Gastrocnemius medialis (tissue), 4 donors: ENCODE results near the gene HSPG2. TPM values are rescaled to one million over a fixed set of nuclear protein-coding genes. Genes with fewer than 3 reads are reported as not detected.
A peak's percentile ranks its signal among the peaks of the same experiment; 100 is the strongest.

Experiments
- ATAC-seq, 2 donors: fragments of 150-250 bp; one replicate each; pipeline ENCODE4 v1.9.1; 2016
- DNase-seq, 2 donors: peaks; one replicate each; pipeline ENCODE4 v3.0.0-alpha.2; 2019
- H3K27ac ChIP-seq, 4 donors: fragments of 200-600 bp; sonication (generic); 1 replicate in 1 of 4; 2 replicates in 3 of 4; pipeline ENCODE4 v1.5.1; 2016 to 2018; ENCODE audit warnings: mild to moderate bottlenecking in 2 of 4, moderate library complexity in 1 of 4
- H3K27me3 ChIP-seq, 3 donors: fragments of 200-600 bp; sonication (generic) in 2 of 3; 1 replicate in 1 of 3; 2 replicates in 2 of 3; pipeline versions ENCODE4 v1.5.1 to v1.6.0; 2016 to 2019; ENCODE audit warnings: mild to moderate bottlenecking in 1 of 3, moderate library complexity in 1 of 3
- H3K36me3 ChIP-seq, 2 donors: fragments of 200-600 bp; sonication (generic) in 1 of 2; one replicate each; pipeline ENCODE4 v1.5.1; 2017 to 2018
- H3K4me1 ChIP-seq, 2 donors: fragments of 200-600 bp; sonication (generic) in 1 of 2; one replicate each; pipeline ENCODE4 v1.5.1; 2016 to 2017; ENCODE audit warnings: mild to moderate bottlenecking in 2 of 2
- H3K4me3 ChIP-seq, 4 donors: fragments of 200-600 bp; sonication (generic) in 3 of 4; 1 replicate in 1 of 4; 2 replicates in 3 of 4; pipeline ENCODE4 v1.5.1; 2016 to 2019; ENCODE audit warnings: mild to moderate bottlenecking in 2 of 4
- H3K9me3 ChIP-seq, 3 donors: fragments of 200-600 bp; sonication (generic) in 2 of 3; 1 replicate in 1 of 3; 2 replicates in 2 of 3; pipeline ENCODE4 v1.5.1; 2016 to 2019
- POLR2A ChIP-seq, 2 donors: fragments of 450-650 bp; IDR thresholded peaks; one replicate each; pipeline ENCODE4 v1.6.1; 2017; ENCODE audit warnings: antibody characterized with exemption in 2 of 2, mild to moderate bottlenecking in 2 of 2, moderate library complexity in 2 of 2
- in situ Hi-C, 4 donors: fragments of 200-750 bp; cut with MboI; loops; one replicate each; pipeline versions ENCODE4 v1.15.0 to v1.8.0; 2017; ENCODE audit warnings: low sequenced_read_pairs in 4 of 4
- intact Hi-C: fragments of 100-400 bp; cut with DNase I; formaldehyde crosslinking; loops from one replicate; pipeline ENCODE4 v1.15.1; 2023; ENCODE audit warnings: low total_unique reads
- total RNA-seq, 4 donors: library from RNA; depleted of rRNA; stranded (reverse); fragments of >200 nt; gene quantifications; one replicate each; pipeline versions ENCODE4 v1.1.0 to v1.2.3, GENCODE V29; 2016
- TF ChIP-seq, protein P1 (sequence below), 5 experiments: fragments of 450-650 bp in 3 of 5; fragments of 200-600 bp in 2 of 5; sonication (generic) in 2 of 5; IDR thresholded peaks in 4 of 5; conservative IDR thresholded peaks in 1 of 5; 1 replicate in 4 of 5; 2 replicates in 1 of 5; pipeline ENCODE4 v1.5.1; 2016 to 2019; ENCODE audit warnings: antibody characterized with exemption in 5 of 5, mild to moderate bottlenecking in 3 of 5, moderate library complexity in 3 of 5

The HSPG2 gene
- total RNA-seq, 4 donors from 2014 or later = 68.9 to 108 (median 83.5) TPM

DNA sequence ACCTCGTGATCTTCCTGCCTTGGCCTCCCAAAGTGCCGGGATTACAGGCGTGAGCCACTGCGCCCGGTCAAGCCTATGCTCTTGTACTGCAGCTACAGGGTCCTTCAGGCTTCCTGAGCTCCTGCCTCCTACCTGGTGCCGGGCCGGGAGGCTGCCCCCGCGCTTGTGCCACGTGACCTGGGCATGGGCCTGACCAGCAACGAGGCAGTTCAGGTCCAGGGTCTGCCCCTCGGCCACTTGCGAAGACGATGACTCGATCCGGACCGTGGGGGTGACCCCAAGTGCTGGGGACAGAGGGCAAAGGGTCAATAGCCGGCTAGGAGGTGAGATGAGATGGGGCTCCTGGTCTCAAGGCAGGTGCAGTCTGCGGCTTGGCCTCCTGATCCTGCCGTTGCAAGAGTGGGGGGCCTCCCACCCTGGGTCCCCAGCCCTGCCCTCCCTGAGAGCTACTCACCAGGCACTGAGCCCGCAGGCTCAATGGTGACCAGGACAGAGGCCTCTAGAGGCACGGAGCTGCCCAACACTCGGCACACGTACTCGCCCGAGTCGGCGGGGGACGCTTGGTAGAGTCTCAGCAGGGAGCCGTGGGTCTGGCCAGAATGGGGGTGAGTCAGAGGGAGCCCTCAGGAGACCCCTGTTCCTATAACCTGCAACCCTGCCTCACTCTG, 87.1 kb downstream of the HSPG2 start:
- Histone ChIP-seq H3K9me3 (no peaks in the 10 kb centered on the region), H3K27me3 (no peaks in the 10 kb centered on the region), H3K4me3 (no peak overlapping the region), H3K27ac (no peak overlapping the region), H3K4me1 (peaks cover 4% of the 10 kb centered on the region in 2 donors), H3K36me3 (peaks cover 0 to 81% of the 10 kb centered on the region in 2 donors)
- ATAC-seq (no peak), DNase-seq (no peak)
- intact Hi-C loops = no loop called here
- no peak for TF ChIP-seq POLR2A (IDR thresholded peaks at IDR 0.05)
- TF ChIP-seq, protein P1, sequence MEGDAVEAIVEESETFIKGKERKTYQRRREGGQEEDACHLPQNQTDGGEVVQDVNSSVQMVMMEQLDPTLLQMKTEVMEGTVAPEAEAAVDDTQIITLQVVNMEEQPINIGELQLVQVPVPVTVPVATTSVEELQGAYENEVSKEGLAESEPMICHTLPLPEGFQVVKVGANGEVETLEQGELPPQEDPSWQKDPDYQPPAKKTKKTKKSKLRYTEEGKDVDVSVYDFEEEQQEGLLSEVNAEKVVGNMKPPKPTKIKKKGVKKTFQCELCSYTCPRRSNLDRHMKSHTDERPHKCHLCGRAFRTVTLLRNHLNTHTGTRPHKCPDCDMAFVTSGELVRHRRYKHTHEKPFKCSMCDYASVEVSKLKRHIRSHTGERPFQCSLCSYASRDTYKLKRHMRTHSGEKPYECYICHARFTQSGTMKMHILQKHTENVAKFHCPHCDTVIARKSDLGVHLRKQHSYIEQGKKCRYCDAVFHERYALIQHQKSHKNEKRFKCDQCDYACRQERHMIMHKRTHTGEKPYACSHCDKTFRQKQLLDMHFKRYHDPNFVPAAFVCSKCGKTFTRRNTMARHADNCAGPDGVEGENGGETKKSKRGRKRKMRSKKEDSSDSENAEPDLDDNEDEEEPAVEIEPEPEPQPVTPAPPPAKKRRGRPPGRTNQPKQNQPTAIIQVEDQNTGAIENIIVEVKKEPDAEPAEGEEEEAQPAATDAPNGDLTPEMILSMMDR (IDR thresholded peaks at IDR 0.05 in 4 of 5, conservative IDR thresholded peaks at IDR 0.05 in 1 of 5) = no peak
- in situ Hi-C loops = loop anchor here in 2 of 4 donors (25.0 kb wide), 1 partner anchor 112 kb away; no protein-coding TSS in a partner anchor

DNA sequence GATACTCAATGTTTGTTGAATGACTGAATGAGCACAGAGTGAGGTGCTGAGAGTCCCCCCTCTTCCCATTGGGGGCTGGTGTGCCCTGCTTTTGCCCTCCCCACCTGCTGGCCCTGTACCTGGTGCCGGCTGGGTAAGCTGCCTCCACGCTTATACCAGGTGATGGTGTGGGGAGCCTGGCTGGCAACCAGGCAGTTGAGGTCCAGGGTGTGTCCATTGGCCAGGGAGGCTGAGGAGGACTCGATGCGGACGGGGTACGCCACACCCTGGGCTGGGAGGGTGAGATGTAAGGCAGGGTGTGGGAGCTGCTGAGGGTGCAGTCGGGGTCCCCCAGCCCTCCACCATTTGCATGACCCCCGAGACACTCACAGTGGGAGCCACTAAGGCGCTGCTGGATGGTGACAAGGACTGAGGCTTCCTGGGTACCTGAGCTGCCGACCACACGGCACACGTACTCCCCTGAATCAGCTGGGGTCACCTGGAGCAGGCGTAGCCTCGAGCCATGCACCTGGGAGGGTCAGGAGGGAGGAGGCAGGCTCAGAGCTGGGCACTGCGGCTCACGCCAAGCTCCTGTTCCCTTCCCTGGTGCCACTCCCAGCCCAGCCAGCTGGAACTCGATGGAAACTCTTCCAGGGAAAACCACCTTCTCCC, 88.5 kb downstream of the HSPG2 start:
- no peak for DNase-seq
- in situ Hi-C loops (no loop called here), intact Hi-C loops (no loop called here)
- H3K4me3 ChIP-seq = no peak overlapping the region
- H3K36me3 ChIP-seq = peaks cover 0 to 81% of the 10 kb centered on the region in 2 donors
- no peaks in the 10 kb centered on the region for H3K9me3 ChIP-seq
- H3K4me1 ChIP-seq = peaks cover 4% of the 10 kb centered on the region in 2 donors
- H3K27ac ChIP-seq = no peak overlapping the region
- H3K27me3 ChIP-seq = no peaks in the 10 kb centered on the region
- no peak for ATAC-seq
- TF ChIP-seq, protein P1 (IDR thresholded peaks at IDR 0.05 in 4 of 5, conservative IDR thresholded peaks at IDR 0.05 in 1 of 5) = no peak
- no peak for TF ChIP-seq POLR2A (IDR thresholded peaks at IDR 0.05)

DNA sequence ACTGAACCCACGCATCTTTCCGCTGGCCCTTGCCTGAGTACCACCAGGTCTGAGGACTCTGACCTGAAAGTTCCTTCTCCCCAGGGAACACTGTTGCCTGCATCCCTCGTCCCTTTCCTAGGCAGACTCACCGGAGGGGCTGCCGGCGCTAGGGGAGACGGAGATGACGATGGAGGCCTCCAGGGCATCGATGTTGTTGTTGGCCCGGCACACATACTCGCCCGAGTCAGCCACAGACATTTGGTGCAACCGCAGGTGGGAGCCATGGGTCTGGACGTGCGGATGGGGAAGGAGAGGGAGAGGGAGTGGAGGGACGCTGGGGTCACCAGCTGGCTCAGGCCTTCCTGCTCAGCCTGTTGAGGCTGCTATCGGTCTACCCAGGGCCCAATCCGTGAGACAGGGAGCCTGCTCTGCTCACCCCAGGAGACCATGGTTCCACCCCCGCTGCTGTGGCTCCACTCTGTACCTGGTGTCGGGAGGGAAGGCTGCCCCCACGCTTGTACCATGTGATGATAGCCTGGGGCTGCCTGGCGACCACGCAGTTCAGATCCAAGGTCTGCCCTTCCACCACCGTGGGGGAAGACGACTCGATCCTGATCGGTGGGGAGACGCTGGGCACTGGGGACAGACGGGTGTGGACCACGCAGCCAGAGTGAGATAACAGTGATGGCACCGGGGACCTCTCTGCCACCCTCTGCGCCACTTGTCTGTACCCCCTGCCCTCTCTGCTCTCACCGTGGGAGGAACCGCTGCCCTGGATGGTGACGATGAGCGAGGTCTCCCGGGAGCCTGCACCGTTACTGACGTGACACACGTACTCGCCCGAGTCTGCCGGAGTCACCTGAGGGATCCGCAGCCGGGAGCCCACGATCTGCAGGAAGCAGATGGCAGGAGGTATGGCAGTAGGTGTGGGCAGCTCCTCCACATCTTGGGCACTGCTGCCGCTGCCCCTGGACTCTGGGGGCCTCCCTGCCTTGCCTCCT, 89.6 kb downstream of the HSPG2 start:
- ATAC-seq (no peak), DNase-seq (no peak)
- Histone ChIP-seq H3K27ac (no peak overlapping the region), H3K4me1 (peaks cover 4% of the 10 kb centered on the region in 2 donors), H3K36me3 (peaks cover 0 to 84% of the 10 kb centered on the region in 2 donors), H3K27me3 (no peaks in the 10 kb centered on the region), H3K4me3 (no peak overlapping the region), H3K9me3 (no peaks in the 10 kb centered on the region)
- TF ChIP-seq, protein P1 (IDR thresholded peaks at IDR 0.05 in 4 of 5, conservative IDR thresholded peaks at IDR 0.05 in 1 of 5) = no peak
- no peak for TF ChIP-seq POLR2A (IDR thresholded peaks at IDR 0.05)
- intact Hi-C loops (no loop called here), in situ Hi-C loops (no loop called here)

DNA sequence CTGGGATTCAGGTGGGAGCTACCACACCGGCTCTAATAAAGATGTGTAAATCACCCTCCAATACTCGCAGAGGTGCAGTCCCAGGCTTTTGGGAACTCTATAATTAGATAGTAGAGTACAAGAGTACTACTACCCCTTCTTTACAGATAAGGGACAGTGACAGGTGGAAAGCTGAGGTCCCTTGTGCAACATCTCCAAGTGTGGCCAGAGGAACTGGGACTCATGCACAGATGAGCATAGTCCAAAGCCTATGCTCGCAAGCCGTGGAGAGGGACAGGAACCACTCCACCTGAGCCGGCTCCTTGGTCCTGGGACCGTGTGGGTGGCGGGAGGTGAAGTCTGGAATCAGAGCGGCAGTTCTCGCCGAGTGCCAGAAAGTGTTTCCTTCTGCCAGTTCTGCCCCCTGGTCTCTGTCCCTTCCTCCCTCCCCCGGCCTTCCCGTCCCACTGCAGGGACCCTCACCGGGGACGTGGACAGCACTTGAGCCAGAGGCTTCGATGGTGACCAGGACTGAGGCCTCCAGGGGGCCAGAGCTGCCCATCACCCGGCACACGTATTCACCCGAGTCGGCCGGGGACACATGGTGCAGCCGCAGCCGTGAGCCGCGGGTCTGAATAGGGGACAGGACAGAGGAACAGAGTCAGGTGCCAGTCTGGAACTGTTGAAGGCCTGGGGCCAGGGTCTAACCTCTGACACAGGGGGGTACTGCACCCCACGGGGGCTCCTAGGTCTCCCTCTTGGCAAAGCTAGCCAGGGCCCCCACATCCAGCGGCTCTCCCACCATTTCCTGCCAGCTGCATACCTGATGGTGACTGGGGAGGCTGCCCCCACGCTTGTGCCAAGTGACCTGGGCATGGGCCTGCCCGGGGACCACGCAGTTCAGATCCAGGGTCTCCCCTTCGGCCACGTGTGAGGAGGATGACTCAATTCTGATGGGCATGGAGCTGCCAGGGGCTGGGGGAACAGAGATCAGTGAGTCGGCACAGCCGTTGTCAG, 91.2 kb downstream of the HSPG2 start:
- H3K9me3 ChIP-seq = no peaks in the 10 kb centered on the region
- H3K27me3 ChIP-seq = no peaks in the 10 kb centered on the region
- peaks cover 0 to 84% of the 10 kb centered on the region in 2 donors for H3K36me3 ChIP-seq
- peak; percentile 97 to 98 for ATAC-seq
- H3K4me1 ChIP-seq = peaks cover 4% of the 10 kb centered on the region in 2 donors
- peak; percentile 37 to 74 for DNase-seq
- no peak overlapping the region for H3K4me3 ChIP-seq
- in situ Hi-C loops (no loop called here), intact Hi-C loops (no loop called here)
- peak overlapping the region in 3 of 4 donors; percentile 36 to 61 (median 59) for H3K27ac ChIP-seq
- TF ChIP-seq, protein P1 (IDR thresholded peaks at IDR 0.05 in 4 of 5, conservative IDR thresholded peaks at IDR 0.05 in 1 of 5) = no peak
- TF ChIP-seq POLR2A (IDR thresholded peaks at IDR 0.05) = no peak
